SK-N-SH treated with all-trans-retinoic acid at 6 μM for 48 hours (cell line): ENCODE measurements around the gene RALGPS1.

Experiments
- ATAC-seq: fragments of 200-7000 bp; cut with Tn5 transposase; 3 replicates; pipeline ENCODE4 v1.9.1; 2020; ENCODE audit warnings: mild to moderate bottlenecking, moderate library complexity
- ARNTL ChIP-seq: fragments of 450-650 bp; formaldehyde crosslinking; IDR thresholded peaks from 2 replicates; pipeline ENCODE4 v1.5.0; 2020; ENCODE audit warnings: low read depth, mild to moderate bottlenecking, moderate library complexity, borderline replicate concordance
- BACH2 ChIP-seq: fragments of 250-450 bp; sonication (Bioruptor Pico); IDR thresholded peaks from 2 replicates; pipeline ENCODE4 v1.9.0; 2021; ENCODE audit warnings: mild to moderate bottlenecking, borderline replicate concordance
- CSDC2 ChIP-seq: fragments of 250-450 bp; sonication (Bioruptor Pico); IDR thresholded peaks from 2 replicates; pipeline ENCODE4 v1.5.0; 2020; ENCODE audit warnings: mild to moderate bottlenecking, moderate library complexity
- CSRNP3 ChIP-seq: fragments of 250-450 bp; sonication (Bioruptor Pico); IDR thresholded peaks from 2 replicates; pipeline ENCODE4 v1.5.1; 2021; ENCODE audit warnings: mild to moderate bottlenecking, moderate library complexity
- ESRRG ChIP-seq: fragments of 250-450 bp; sonication (Bioruptor Pico); IDR thresholded peaks from 2 replicates; pipeline ENCODE4 v1.6.1; 2021; ENCODE audit warnings: mild to moderate bottlenecking
- ISL1 ChIP-seq: fragments of 250-450 bp; sonication (Bioruptor Pico); IDR thresholded peaks from 2 replicates; pipeline ENCODE4 v2.1.2; 2022; ENCODE audit warnings: mild to moderate bottlenecking, moderate library complexity
- PATZ1 ChIP-seq: fragments of 250-450 bp; sonication (Bioruptor Pico); IDR thresholded peaks from 2 replicates; pipeline ENCODE4 v1.8.0; 2020; ENCODE audit warnings: mild to moderate bottlenecking, moderate library complexity, borderline replicate concordance
- POU6F1 ChIP-seq: fragments of 250-450 bp; sonication (Bioruptor Pico); IDR thresholded peaks from 2 replicates; pipeline ENCODE4 v1.8.0; 2021; ENCODE audit warnings: low read depth, mild to moderate bottlenecking, moderate library complexity, borderline replicate concordance
- PPARA ChIP-seq: fragments of 250-450 bp; sonication (Bioruptor Pico); IDR thresholded peaks from 2 replicates; pipeline ENCODE4 v1.5.0; 2020; ENCODE audit warnings: mild to moderate bottlenecking, borderline replicate concordance
- RARB ChIP-seq: fragments of 250-450 bp; sonication (Bioruptor Pico); IDR thresholded peaks from 2 replicates; pipeline ENCODE4 v1.8.0; 2021; ENCODE audit warnings: mild to moderate bottlenecking, moderate library complexity
- SNAI2 ChIP-seq: fragments of 250-450 bp; sonication (Bioruptor Pico); IDR thresholded peaks from 2 replicates; pipeline ENCODE4 v1.5.0; 2020; ENCODE audit warnings: mild to moderate bottlenecking, moderate library complexity
- TOX ChIP-seq: fragments of 250-450 bp; sonication (Bioruptor Pico); IDR thresholded peaks from 2 replicates; pipeline ENCODE4 v1.8.0; 2021; ENCODE audit warnings: mild to moderate bottlenecking, moderate library complexity, borderline replicate concordance
- TSHZ2 ChIP-seq: fragments of 250-450 bp; sonication (Bioruptor Pico); IDR thresholded peaks from 2 replicates; pipeline ENCODE4 v1.5.0; 2020; ENCODE audit warnings: mild to moderate bottlenecking, moderate library complexity
- ZC3H10 ChIP-seq: fragments of 250-450 bp; sonication (Bioruptor Pico); IDR thresholded peaks from 2 replicates; pipeline ENCODE4 v1.5.1; 2021; ENCODE audit warnings: mild to moderate bottlenecking, moderate library complexity
- ZFP3 ChIP-seq: fragments of 250-450 bp; sonication (Bioruptor Pico); IDR thresholded peaks from 2 replicates; pipeline ENCODE4 v1.5.0; 2020; ENCODE audit warnings: mild to moderate bottlenecking, moderate library complexity
- ZFP30 ChIP-seq: fragments of 450-650 bp; formaldehyde crosslinking; IDR thresholded peaks from 2 replicates; pipeline ENCODE4 v1.5.0; 2022; ENCODE audit warnings: mild to moderate bottlenecking, moderate library complexity
- ZNF565 ChIP-seq: fragments of 450-650 bp; formaldehyde crosslinking; conservative IDR thresholded peaks from 2 replicates; pipeline ENCODE4 v1.5.0; 2020; ENCODE audit warnings: low read depth, mild to moderate bottlenecking, moderate library complexity
- ZNF70 ChIP-seq: fragments of 450-650 bp; formaldehyde crosslinking; IDR thresholded peaks from 2 replicates; pipeline ENCODE4 v1.5.0; 2020; ENCODE audit warnings: mild to moderate bottlenecking, moderate library complexity
- ZNF8 ChIP-seq: fragments of 450-650 bp; formaldehyde crosslinking; IDR thresholded peaks from 2 replicates; pipeline ENCODE4 v1.5.0; 2020; ENCODE audit warnings: mild to moderate bottlenecking, moderate library complexity

RALGPS1 gene

GRCh38 chr9:127059765-127060361 is 145.3 kb downstream of the RALGPS1 start (continued):
- TF ChIP-seq ZFP3 (CRISPR knock-in tag) = no peak

GRCh38 chr9:127061411-127061810 is 146.8 kb downstream of the RALGPS1 start:
- TF ChIP-seq BACH2 (no peak), ARNTL (CRISPR knock-in tag) (no peak), RARB (CRISPR knock-in tag) (no peak), TOX (CRISPR knock-in tag) (no peak), ZNF565 (CRISPR knock-in tag) (no peak)
- TF ChIP-seq, all 23 proteins: peak for 0
- no peak for ATAC-seq

GRCh38 chr9:127064335-127064734 is 149.8 kb downstream of the RALGPS1 start:
- ATAC-seq = no peak

GRCh38 chr9:127065592-127065991 is 151.0 kb downstream of the RALGPS1 start:
- TF ChIP-seq ZFP3 (CRISPR knock-in tag) = no peak
- TF ChIP-seq POU6F1 (CRISPR knock-in tag) = no peak
- no peak for TF ChIP-seq ISL1 (CRISPR knock-in tag)
- TF ChIP-seq RARB (CRISPR knock-in tag) = no peak
- no peak for TF ChIP-seq TOX (CRISPR knock-in tag)
- no peak for TF ChIP-seq ZNF565 (CRISPR knock-in tag)
- no peak for TF ChIP-seq BACH2
- TF ChIP-seq ZC3H10 (CRISPR knock-in tag) = no peak

More at GRCh38 chr9:127064335-127064734, 149.8 kb downstream of the RALGPS1 start:
- TF ChIP-seq CSDC2 (CRISPR knock-in tag) (no peak), ZFP3 (CRISPR knock-in tag) (no peak), CSRNP3 (CRISPR knock-in tag) (no peak), PPARA (no peak), ZFP30 (CRISPR knock-in tag) (no peak), BACH2 (no peak), ESRRG (CRISPR knock-in tag) (no peak), ISL1 (CRISPR knock-in tag) (no peak), SNAI2 (no peak), TSHZ2 (CRISPR knock-in tag) (no peak), ARNTL (CRISPR knock-in tag) (no peak)
- TF ChIP-seq, all 23 proteins: peak for 0

GRCh38 chr9:127066060-127066850 is 151.7 kb downstream of the RALGPS1 start:
- TF ChIP-seq POU6F1 (CRISPR knock-in tag) (no peak), ZFP30 (CRISPR knock-in tag) (no peak), ZNF8 (CRISPR knock-in tag) (no peak), ESRRG (CRISPR knock-in tag) (no peak), ZNF70 (CRISPR knock-in tag) (no peak), TSHZ2 (CRISPR knock-in tag) (no peak), PATZ1 (CRISPR knock-in tag) (no peak), ARNTL (CRISPR knock-in tag) (no peak)
- no peak for ATAC-seq

More at GRCh38 chr9:127065592-127065991, 151.0 kb downstream of the RALGPS1 start:
- ATAC-seq = no peak
